Uterus (tissue), 2 donors: ENCODE measurements around the gene SLC35B2.

Experiments
- POLR2A ChIP-seq, 2 donors: fragments of 450-650 bp; IDR thresholded peaks; one replicate each; pipeline ENCODE4 v1.6.1; 2016; ENCODE audit warnings: antibody characterized with exemption in 2 of 2, mild to moderate bottlenecking in 1 of 2, moderate library complexity in 1 of 2
- TF ChIP-seq, protein P1 (sequence below), 4 experiments: fragments of 200-600 bp in 2 of 4; fragments of 450-650 bp in 2 of 4; sonication (generic) in 2 of 4; IDR thresholded peaks; one replicate each; pipeline ENCODE4 v1.5.1; 2016 to 2019; ENCODE audit warnings: antibody characterized with exemption in 4 of 4, mild to moderate bottlenecking in 2 of 4, moderate library complexity in 1 of 4

GRCh38 chr6:44275749-44276648 is 18.7 kb upstream of the SLC35B2 start:
- no peak for TF ChIP-seq POLR2A (IDR thresholded peaks at IDR 0.05)
- TF ChIP-seq, protein P1, sequence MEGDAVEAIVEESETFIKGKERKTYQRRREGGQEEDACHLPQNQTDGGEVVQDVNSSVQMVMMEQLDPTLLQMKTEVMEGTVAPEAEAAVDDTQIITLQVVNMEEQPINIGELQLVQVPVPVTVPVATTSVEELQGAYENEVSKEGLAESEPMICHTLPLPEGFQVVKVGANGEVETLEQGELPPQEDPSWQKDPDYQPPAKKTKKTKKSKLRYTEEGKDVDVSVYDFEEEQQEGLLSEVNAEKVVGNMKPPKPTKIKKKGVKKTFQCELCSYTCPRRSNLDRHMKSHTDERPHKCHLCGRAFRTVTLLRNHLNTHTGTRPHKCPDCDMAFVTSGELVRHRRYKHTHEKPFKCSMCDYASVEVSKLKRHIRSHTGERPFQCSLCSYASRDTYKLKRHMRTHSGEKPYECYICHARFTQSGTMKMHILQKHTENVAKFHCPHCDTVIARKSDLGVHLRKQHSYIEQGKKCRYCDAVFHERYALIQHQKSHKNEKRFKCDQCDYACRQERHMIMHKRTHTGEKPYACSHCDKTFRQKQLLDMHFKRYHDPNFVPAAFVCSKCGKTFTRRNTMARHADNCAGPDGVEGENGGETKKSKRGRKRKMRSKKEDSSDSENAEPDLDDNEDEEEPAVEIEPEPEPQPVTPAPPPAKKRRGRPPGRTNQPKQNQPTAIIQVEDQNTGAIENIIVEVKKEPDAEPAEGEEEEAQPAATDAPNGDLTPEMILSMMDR (IDR thresholded peaks at IDR 0.05) = no peak
